SK-N-SH (cell line): ENCODE measurements around the gene HTN3. TPM values are rescaled to one million over a fixed set of nuclear protein-coding genes. Genes with fewer than 3 reads are reported as not detected.
"Not testable (repeated sequence)": the region's sequence is repeated elsewhere in the genome, so short reads cannot be mapped to it uniquely, and the experiment has no call there.

Source experiments
- CTCF ChIA-PET: fragments of 300-600, 350-600 bp; formaldehyde crosslinking; extraction: SDS; loops from one replicate; lab custom pipeline; 2021; lab: Yijun Ruan, JAX
- POLR2A ChIA-PET: fragments of 350-600 bp; sonication (Branson Sonifier 250); formaldehyde crosslinking; extraction: SDS; loops from one replicate; lab custom pipeline; 2020; ENCODE audit warnings: antibody characterized with exemption, inconsistent platforms; lab: Yijun Ruan, JAX
- DNase-seq: peaks from one replicate; pipeline ENCODE4 v3.0.0; 2012
- H2AFZ ChIP-seq: fragments of 200-600 bp; sonication (generic); 2 replicates; pipeline ENCODE4 v1.8.1; 2016; ENCODE audit warnings: antibody characterized with exemption, mild to moderate bottlenecking, low read depth
- H3F3A ChIP-seq: fragments of 200-600 bp; sonication (generic); replicated peaks from 2 replicates; pipeline ENCODE3; 2016; ENCODE audit warnings: antibody characterized with exemption, mild to moderate bottlenecking; ENCODE audit not compliant: insufficient read depth
- H3K27ac ChIP-seq, 2 experiments: fragments of 200-500 bp in 1 of 2; fragments of 200-600 bp in 1 of 2; sonication (Bioruptor generic) in 1 of 2; sonication (generic), shearing (Covaris generic) in 1 of 2; 2 replicates each; pipeline versions ENCODE4 v1.5.1 to v1.6.1; 2014 to 2016; ENCODE audit warnings: low read depth in 2 of 2, inconsistent platforms in 1 of 2, low read length in 1 of 2, mild to moderate bottlenecking in 1 of 2, mixed read lengths in 1 of 2
- H3K27me3 ChIP-seq: fragments of 200-600 bp; sonication (generic), shearing (Covaris generic); 2 replicates; pipeline ENCODE4 v1.6.1; 2016; ENCODE audit warnings: mixed run types; ENCODE audit not compliant: insufficient read depth
- H3K36me3 ChIP-seq, 2 experiments: fragments of 200-500 bp in 1 of 2; fragments of 200-600 bp in 1 of 2; sonication (Bioruptor generic) in 1 of 2; sonication (generic) in 1 of 2; replicated peaks in 1 of 2; 2 replicates each; pipeline versions ENCODE3 to v1.5.1; 2014 to 2016; ENCODE audit warnings: low read length in 1 of 2, mild to moderate bottlenecking in 1 of 2; ENCODE audit not compliant: insufficient read depth in 2 of 2, control insufficient read depth in 1 of 2
- H3K4me1 ChIP-seq, 2 experiments: fragments of 200-500 bp in 1 of 2; fragments of 200-600 bp in 1 of 2; sonication (Bioruptor generic) in 1 of 2; sonication (generic), shearing (Covaris generic) in 1 of 2; 2 replicates each; pipeline versions ENCODE4 v1.5.1 to v1.6.1; 2014 to 2016; ENCODE audit warnings: low read depth in 1 of 2, low read length in 1 of 2, mixed run types in 1 of 2; ENCODE audit not compliant: insufficient read depth in 2 of 2, control insufficient read depth in 1 of 2
- H3K4me2 ChIP-seq: fragments of 200-600 bp; sonication (generic), shearing (Covaris generic); 2 replicates; pipeline ENCODE4 v1.6.1; 2017; ENCODE audit warnings: mixed run types
- H3K4me3 ChIP-seq, 2 experiments: fragments of 200-500 bp in 1 of 2; fragments of 200-600 bp in 1 of 2; sonication (Bioruptor generic) in 1 of 2; sonication (generic), shearing (Covaris generic) in 1 of 2; 2 replicates each; pipeline versions ENCODE4 v1.5.1 to v1.8.1; 2014 to 2016; ENCODE audit warnings: low read depth in 2 of 2, inconsistent platforms in 1 of 2, low read length in 1 of 2, mild to moderate bottlenecking in 1 of 2, mixed read lengths in 1 of 2, moderate library complexity in 1 of 2
- H3K79me2 ChIP-seq: fragments of 200-600 bp; sonication (generic); 2 replicates; pipeline ENCODE4 v1.8.1; 2017; ENCODE audit warnings: mild to moderate bottlenecking; ENCODE audit not compliant: insufficient read depth
- H3K9ac ChIP-seq: fragments of 200-600 bp; sonication (generic); 2 replicates; pipeline ENCODE4 v1.6.1; 2017; ENCODE audit warnings: mixed run types
- H3K9me2 ChIP-seq: fragments of 200-600 bp; sonication (generic); 2 replicates; pipeline ENCODE4 v1.6.1; 2017; ENCODE audit warnings: mixed run types
- H3K9me3 ChIP-seq: fragments of 200-600 bp; sonication (generic); 2 replicates; pipeline ENCODE4 v1.6.1; 2017; ENCODE audit warnings: mixed run types, mild to moderate bottlenecking, moderate library complexity
- H4K20me1 ChIP-seq: fragments of 200-600 bp; sonication (generic); 2 replicates; pipeline ENCODE4 v1.6.1; 2017; ENCODE audit warnings: mild to moderate bottlenecking, mixed run types; ENCODE audit not compliant: insufficient read depth
- CTCF ChIP-seq: fragments of 200-600 bp; sonication (generic); IDR thresholded peaks from 2 replicates; pipeline ENCODE4 v1.6.1; 2017; ENCODE audit warnings: antibody characterized with exemption, mild to moderate bottlenecking, moderate library complexity
- EP300 ChIP-seq, 2 experiments: IDR thresholded peaks; 2 replicates each; pipeline versions ENCODE4 v1.4.0 to v1.6.1; 2012; ENCODE audit warnings: borderline replicate concordance in 1 of 2, low read depth in 1 of 2, low read length in 1 of 2
- EZH2phosphoT487 ChIP-seq: fragments of 200-600 bp; sonication (generic); IDR thresholded peaks from 2 replicates; pipeline ENCODE4 v1.6.1; 2017; ENCODE audit warnings: low read depth, mixed run types, mild to moderate bottlenecking, antibody characterized with exemption, moderate library complexity, borderline replicate concordance
- FOSL2 ChIP-seq: IDR thresholded peaks from 2 replicates; pipeline ENCODE4 v1.4.0; 2012; ENCODE audit warnings: low read depth, mild to moderate bottlenecking, moderate library complexity, borderline replicate concordance
- MEF2A ChIP-seq: IDR thresholded peaks from 2 replicates; pipeline ENCODE4 v1.4.0; 2012; ENCODE audit warnings: low read depth, borderline replicate concordance
- MXI1 ChIP-seq: IDR thresholded peaks from 2 replicates; pipeline ENCODE4 v1.6.1; 2012; ENCODE audit warnings: mild to moderate bottlenecking, low read depth, low read length, improper control_type of control experiment
- NFIC ChIP-seq: IDR thresholded peaks from 2 replicates; pipeline ENCODE4 v1.4.0; 2012; ENCODE audit warnings: borderline replicate concordance
- PBX3 ChIP-seq: IDR thresholded peaks from 2 replicates; pipeline ENCODE4; 2012
- POLR2AphosphoS5 ChIP-seq: IDR thresholded peaks from 2 replicates; pipeline ENCODE4 v1.6.1; 2012; ENCODE audit warnings: low read depth, low read length
- REST ChIP-seq: IDR thresholded peaks from 2 replicates; pipeline ENCODE4 v1.6.1; 2012; ENCODE audit warnings: mild to moderate bottlenecking, low read depth, low read length, moderate library complexity
- SIN3A ChIP-seq: IDR thresholded peaks from 2 replicates; pipeline ENCODE4 v1.6.1; 2012; ENCODE audit warnings: low read depth, mild to moderate bottlenecking, low read length, moderate library complexity, borderline replicate concordance
- SMC3 ChIP-seq: IDR thresholded peaks from 2 replicates; pipeline ENCODE4 v1.6.1; 2012; ENCODE audit warnings: low read depth, low read length, improper control_type of control experiment
- TEAD4 ChIP-seq: IDR thresholded peaks from 2 replicates; pipeline ENCODE4 v1.4.0; 2012; ENCODE audit warnings: mild to moderate bottlenecking, borderline replicate concordance; ENCODE audit not compliant: insufficient read depth
- ZBTB33 ChIP-seq: IDR thresholded peaks from 2 replicates; pipeline ENCODE4 v1.4.0; 2012; ENCODE audit warnings: low read depth, borderline replicate concordance
- WGBS: methylation state at CpG from one replicate; pipeline ENCODE4 v1.1.6; 2017; ENCODE audit warnings: low lambda C conversion rate; 5-methylcytosine and 5-hydroxymethylcytosine counted together
- polyA plus RNA-seq, 3 experiments: library from polyadenylated mRNA; depleted of rRNA; stranded (reverse); fragments of >200 nt; gene quantifications; 2 replicates each; pipeline ENCODE4 v1.2.3, GENCODE V29; 2012

Gene HTN3
- polyA plus RNA-seq, 1 of the 3 experiments (the other 2 are of a cell fraction): not detected

GRCh38 chr4:70027011-70027410, 1.2 kb upstream of the HTN3 start:
- Histone ChIP-seq H3K79me2 (no peaks in the 10 kb centered on the region), H3K9ac (no peak overlapping the region), H3K27me3 (no peaks in the 10 kb centered on the region), H3K9me3 (no peaks in the 10 kb centered on the region), H3K9me2 (no peaks in the 10 kb centered on the region), H3K4me1 (no peaks in the 10 kb centered on the region), H4K20me1 (no peaks in the 10 kb centered on the region), H3K4me2 (no peak overlapping the region), H2AFZ (no peak overlapping the region), H3F3A (no peaks in the 10 kb centered on the region), H3K36me3 (no peaks in the 10 kb centered on the region), H3K4me3 (no peak overlapping the region), H3K27ac (no peak overlapping the region)
- DNase-seq: no peak
- ChIA-PET POLR2A (no interaction called here), CTCF (no interaction called here)
- TF ChIP-seq POLR2AphosphoS5 (no peak), REST (no peak), MXI1 (no peak), MEF2A (no peak), CTCF (no peak), TEAD4 (no peak), SMC3 (no peak), ZBTB33 (no peak), NFIC (no peak), EZH2phosphoT487 (no peak), FOSL2 (no peak), PBX3 (no peak), SIN3A (no peak), EP300 (IDR thresholded peaks at IDR 0.05; ENCODE audit: borderline replicate concordance in 1 of 2, low read depth in 1 of 2, low read length in 1 of 2) (no peak)
- WGBS: 7% methylated on average over 5 of the region's 5 CpGs

GRCh38 chr4:70037559-70037958, 9.3 kb downstream of the HTN3 start:
- not testable (repeated sequence) for H3K4me3 ChIP-seq

GRCh38 chr4:70039928-70040327, 11.7 kb downstream of the HTN3 start:
- H3K4me3 ChIP-seq, H3K4me1 ChIP-seq, H3K27ac ChIP-seq, DNase-seq, H3F3A ChIP-seq, H4K20me1 ChIP-seq, H3K27me3 ChIP-seq, CTCF ChIA-PET, POLR2A ChIA-PET, H3K4me2 ChIP-seq, H3K36me3 ChIP-seq, H2AFZ ChIP-seq, H3K9me3 ChIP-seq, H3K9ac ChIP-seq, H3K9me2 ChIP-seq, H3K79me2 ChIP-seq: not testable (repeated sequence)

More at GRCh38 chr4:70037559-70037958, 9.3 kb downstream of the HTN3 start:
- DNase-seq, H3K27me3 ChIP-seq, POLR2A ChIA-PET, H3K9ac ChIP-seq, H3K9me3 ChIP-seq, CTCF ChIA-PET, H3F3A ChIP-seq, H4K20me1 ChIP-seq, H3K9me2 ChIP-seq, H3K4me2 ChIP-seq, H3K27ac ChIP-seq, H2AFZ ChIP-seq, H3K79me2 ChIP-seq, H3K36me3 ChIP-seq, H3K4me1 ChIP-seq: not testable (repeated sequence)
- 7% methylated on average over 3 of the region's 18 CpGs for WGBS
